ENCODE results near the gene D2HGDH. TPM values are rescaled to one million over a fixed set of nuclear protein-coding genes. Genes with fewer than 3 reads are reported as not detected.

Gene D2HGDH
- total RNA-seq, 1 donor from 2014 or later = 21.1 TPM

DNA sequence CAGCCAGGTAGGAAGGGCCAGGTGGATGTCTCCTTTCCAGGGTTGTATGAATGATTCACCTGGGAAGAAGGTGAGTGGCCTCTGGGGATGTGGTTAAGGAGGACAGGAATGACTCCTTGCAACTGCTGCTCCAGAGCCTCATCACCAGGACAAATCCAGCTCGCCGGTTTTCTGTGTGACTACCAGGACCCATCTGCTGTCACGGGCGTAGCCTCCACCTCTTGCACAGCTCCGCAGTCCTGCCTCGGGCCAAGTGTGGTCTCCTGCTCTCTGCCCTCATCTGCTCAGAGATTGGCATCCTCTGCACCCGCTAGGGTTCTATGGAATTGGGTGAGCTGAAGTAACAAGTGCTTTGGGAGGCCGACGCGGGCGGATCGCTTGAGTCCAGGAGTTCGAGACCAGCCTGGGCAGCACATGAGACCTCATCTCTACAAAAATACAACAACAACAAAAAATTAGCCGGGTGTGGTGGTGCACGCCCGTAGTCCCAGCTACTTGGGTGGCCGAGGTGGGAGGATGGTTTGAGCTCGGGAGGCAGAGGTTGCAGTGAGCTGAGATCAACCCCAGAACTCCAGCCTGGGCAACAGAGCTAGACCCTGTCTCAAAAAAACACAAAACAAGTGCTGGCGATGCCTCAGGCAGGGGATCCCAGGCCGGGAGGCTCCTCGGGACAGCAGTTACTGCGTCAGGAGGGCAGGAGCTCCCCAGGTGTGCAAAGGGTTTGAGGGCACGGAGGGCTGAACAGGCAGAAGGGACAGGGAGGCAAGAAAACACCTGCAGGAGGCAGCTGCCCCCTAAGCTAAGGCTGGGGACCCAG is 831 bp upstream of the D2HGDH start:
- Histone ChIP-seq H3K4me3 (peak overlapping the region; percentile 88 to 98), H3K36me3 (no peaks in the 10 kb centered on the region), H3K27me3 (no peaks in the 10 kb centered on the region), H3K4me1 (peaks cover 30% of the 10 kb centered on the region), H3K27ac (peak overlapping the region; percentile 90), H3K9me3 (no peaks in the 10 kb centered on the region)
- TF ChIP-seq POLR2A (IDR thresholded peaks at IDR 0.05) (no peak), POLR2AphosphoS5 (IDR thresholded peaks at IDR 0.05; ENCODE audit: insufficient read depth in 1 of 2, low read depth in 1 of 2) (no peak), CTCF (IDR thresholded peaks at IDR 0.05) (no peak)
- no peak for DNase-seq (ENCODE audit: extremely low spot score in 2 of 2)
- intact Hi-C loops (cut with DNase I) = loop anchor here (5.0 kb wide), 1 partner anchor 359 kb away; no protein-coding TSS in a partner anchor

DNA sequence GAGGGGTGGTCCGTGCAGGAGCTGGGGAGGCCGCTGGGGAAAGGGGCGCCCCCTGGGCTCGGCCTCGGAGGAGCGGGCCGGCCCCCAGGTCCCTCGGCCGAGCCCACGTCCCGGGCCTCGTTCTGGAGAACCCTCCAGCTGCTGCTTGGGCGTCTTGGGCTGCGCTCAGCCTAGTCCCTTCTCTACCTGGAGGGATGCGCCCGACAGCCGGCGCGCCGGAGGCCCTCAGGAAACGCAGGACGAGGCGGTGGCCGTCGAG is 293 bp upstream of the D2HGDH start:
- intact Hi-C loops (cut with DNase I) = loop anchor here (5.0 kb wide), 1 partner anchor 358 kb away; no protein-coding TSS in a partner anchor
- H3K9me3 ChIP-seq = no peaks in the 10 kb centered on the region
- H3K4me3 ChIP-seq = peak overlapping the region; percentile 88 to 98
- no peaks in the 10 kb centered on the region for H3K27me3 ChIP-seq
- TF ChIP-seq POLR2AphosphoS5 (IDR thresholded peaks at IDR 0.05; ENCODE audit: insufficient read depth in 1 of 2, low read depth in 1 of 2) (peak in 1 of 2 donors; percentile 54), POLR2A (IDR thresholded peaks at IDR 0.05) (no peak), CTCF (IDR thresholded peaks at IDR 0.05) (no peak)
- no peaks in the 10 kb centered on the region for H3K36me3 ChIP-seq
- H3K27ac ChIP-seq = peak overlapping the region; percentile 90
- H3K4me1 ChIP-seq = peaks cover 30% of the 10 kb centered on the region
- DNase-seq (ENCODE audit: extremely low spot score in 2 of 2) = no peak

- DNase-seq (ENCODE audit: extremely low spot score in 2 of 2) = no peak
- Histone ChIP-seq H3K27ac (peak overlapping the region; percentile 90), H3K27me3 (no peaks in the 10 kb centered on the region), H3K36me3 (no peaks in the 10 kb centered on the region), H3K9me3 (no peaks in the 10 kb centered on the region), H3K4me3 (no peak overlapping the region), H3K4me1 (peaks cover 30% of the 10 kb centered on the region)
- intact Hi-C loops (cut with DNase I) = no loop called here
- TF ChIP-seq POLR2A (IDR thresholded peaks at IDR 0.05) (no peak), POLR2AphosphoS5 (IDR thresholded peaks at IDR 0.05; ENCODE audit: insufficient read depth in 1 of 2, low read depth in 1 of 2) (no peak), CTCF (IDR thresholded peaks at IDR 0.05) (no peak)
Observed at GRCh38 chr2:241736111-241736510, 1.7 kb downstream of the D2HGDH start.

DNA sequence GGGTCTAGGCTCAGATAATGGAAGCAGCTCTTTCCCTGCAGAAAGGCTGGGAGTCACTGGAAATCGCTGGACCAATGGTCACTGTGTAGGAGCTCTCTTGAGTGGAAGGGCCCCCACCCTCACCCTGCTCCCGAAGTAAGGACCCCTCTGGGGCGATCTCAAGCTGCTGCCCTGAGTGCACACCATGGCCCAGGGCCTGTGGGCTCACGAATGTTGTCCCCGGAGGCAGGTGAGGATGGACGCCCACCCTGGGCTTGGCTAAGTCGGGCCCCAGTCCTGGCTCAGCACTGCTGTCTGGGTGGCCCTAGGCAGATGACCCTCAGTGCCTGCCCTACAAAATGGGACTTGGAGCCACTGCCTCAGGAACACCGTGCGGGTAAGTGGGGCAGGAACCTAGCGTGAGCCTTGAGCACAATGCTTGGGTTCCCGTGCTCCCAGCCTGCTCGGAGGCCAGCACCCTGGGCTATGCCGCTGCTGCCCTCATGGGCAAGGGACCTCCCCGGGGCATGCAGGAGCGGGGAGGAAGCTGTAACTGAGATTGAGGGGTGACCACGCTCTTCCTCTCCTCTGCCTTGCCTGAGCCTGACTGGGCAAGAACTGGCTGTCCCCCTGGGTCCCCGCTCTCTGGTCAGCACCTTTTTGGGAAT is 3.7 kb downstream of the D2HGDH start:
- intact Hi-C loops (cut with DNase I) = no loop called here
- DNase-seq (ENCODE audit: extremely low spot score in 2 of 2) = no peak
- Histone ChIP-seq H3K27ac (no peak overlapping the region), H3K9me3 (no peaks in the 10 kb centered on the region), H3K27me3 (no peaks in the 10 kb centered on the region), H3K36me3 (no peaks in the 10 kb centered on the region), H3K4me1 (peaks cover 30% of the 10 kb centered on the region), H3K4me3 (no peak overlapping the region)
- no peak for TF ChIP-seq POLR2A (IDR thresholded peaks at IDR 0.05)
- no peak for TF ChIP-seq CTCF (IDR thresholded peaks at IDR 0.05)
- TF ChIP-seq POLR2AphosphoS5 (IDR thresholded peaks at IDR 0.05; ENCODE audit: insufficient read depth in 1 of 2, low read depth in 1 of 2) = no peak

- DNase-seq (ENCODE audit: extremely low spot score in 2 of 2) = no peak
- intact Hi-C loops (cut with DNase I) = no loop called here
Observed at GRCh38 chr2:241739177-241739576, 4.7 kb downstream of the D2HGDH start.

More at GRCh38 chr2:241739177-241739576, 4.7 kb downstream of the D2HGDH start:
- Histone ChIP-seq H3K4me1 (peaks cover 23% of the 10 kb centered on the region), H3K36me3 (peaks cover 0 to 8% of the 10 kb centered on the region in 2 donors), H3K27me3 (no peaks in the 10 kb centered on the region), H3K9me3 (no peaks in the 10 kb centered on the region), H3K27ac (no peak overlapping the region), H3K4me3 (no peak overlapping the region)
- TF ChIP-seq POLR2AphosphoS5 (IDR thresholded peaks at IDR 0.05; ENCODE audit: insufficient read depth in 1 of 2, low read depth in 1 of 2) = no peak
- no peak for TF ChIP-seq POLR2A (IDR thresholded peaks at IDR 0.05)
- no peak for TF ChIP-seq CTCF (IDR thresholded peaks at IDR 0.05)

All from vagina (tissue), 2 donors.